ENCODE results near the gene TLR9.

TLR9 gene

DNA sequence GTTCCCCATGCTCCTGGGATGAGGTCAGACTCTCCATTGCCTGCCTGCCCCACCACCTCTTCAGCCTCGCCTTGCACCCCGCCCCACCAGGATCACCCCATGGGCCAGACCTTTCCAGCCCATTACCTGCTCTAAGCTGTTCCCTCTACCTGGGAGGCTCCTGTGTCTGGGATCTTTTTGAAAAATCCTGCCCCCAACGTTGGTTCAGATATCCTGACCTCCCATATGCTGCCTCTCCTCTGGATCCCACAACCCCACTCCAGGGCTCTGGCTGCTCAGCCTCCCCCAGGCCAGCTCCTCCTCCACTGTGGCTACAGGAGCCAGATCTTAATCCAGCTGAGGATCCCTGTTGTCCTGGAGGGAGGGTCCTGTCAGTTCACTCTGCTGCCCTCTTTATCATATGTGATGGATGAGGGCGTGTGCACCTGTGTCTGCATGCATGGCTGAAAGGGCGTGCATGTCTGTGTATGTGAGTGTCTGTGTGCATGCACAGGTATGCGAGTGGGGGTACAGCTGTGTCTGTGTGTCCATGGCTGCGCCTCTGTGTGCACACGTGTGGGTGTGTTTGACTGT, 49.2 kb downstream of the TLR9 start:
- FAIRE-seq (no peak), DNase-seq (ENCODE audit: insufficient read length, low spot score) (no peak)

DNA sequence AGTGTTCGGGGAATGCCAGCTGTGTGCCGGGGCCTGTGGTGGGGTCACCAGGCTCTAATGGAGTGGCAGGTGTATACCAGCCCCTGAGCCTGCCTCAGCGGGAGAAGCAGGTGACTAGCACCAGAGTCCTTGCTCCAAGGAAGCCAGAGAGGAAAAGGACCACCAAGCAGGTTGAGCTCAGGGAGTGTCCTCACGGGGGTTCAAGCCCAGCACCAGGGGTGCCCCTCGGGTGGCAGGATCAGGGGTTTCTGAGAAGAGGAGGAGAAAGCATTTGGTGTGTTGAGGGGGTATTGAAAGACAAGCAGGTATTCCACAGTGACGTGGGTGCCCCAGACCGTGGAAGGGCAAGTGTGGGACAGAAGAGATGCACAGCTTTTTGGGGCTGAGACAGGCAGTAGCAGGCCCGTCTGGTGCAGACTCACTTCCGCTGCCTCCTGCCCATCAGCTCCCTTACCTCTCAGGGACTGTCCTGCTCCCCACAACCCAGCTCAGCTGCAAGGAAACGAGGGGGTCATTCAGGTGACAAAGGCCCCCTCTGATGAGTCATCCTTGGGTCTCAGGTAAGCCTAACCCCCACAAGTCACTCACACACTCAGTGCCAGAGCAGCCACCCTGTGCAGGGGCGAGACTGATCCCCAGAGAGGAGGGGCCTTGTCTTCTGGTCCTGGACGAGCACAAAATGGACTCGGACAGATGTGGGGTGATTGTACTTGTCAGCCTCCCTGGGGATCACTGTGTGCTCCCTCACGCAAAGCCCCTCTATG, 49.8 kb downstream of the TLR9 start:
- DNase-seq (ENCODE audit: insufficient read length, low spot score) (no peak), FAIRE-seq (no peak)

DNA sequence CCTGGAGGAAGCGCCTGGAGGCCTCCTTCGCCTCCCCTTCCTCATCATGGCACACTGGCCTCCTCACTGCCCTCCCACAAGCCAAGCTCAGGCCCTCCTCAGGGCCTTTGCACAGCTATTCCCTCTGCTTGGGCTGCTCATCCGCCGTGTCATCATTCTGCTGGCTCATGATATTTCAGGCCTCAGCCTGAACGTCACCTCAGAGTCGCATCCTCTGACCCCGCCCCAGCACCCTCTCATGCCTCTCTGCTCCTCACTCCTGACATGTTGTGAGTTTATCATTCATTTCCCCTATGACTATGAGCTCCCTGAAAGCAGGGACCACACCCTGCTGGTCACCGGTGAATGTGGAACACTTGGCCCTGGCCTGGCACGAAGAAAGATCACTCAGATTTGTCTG, 50.5 kb downstream of the TLR9 start:
- FAIRE-seq, result no peak
- no peak for DNase-seq (ENCODE audit: insufficient read length, low spot score)

DNA sequence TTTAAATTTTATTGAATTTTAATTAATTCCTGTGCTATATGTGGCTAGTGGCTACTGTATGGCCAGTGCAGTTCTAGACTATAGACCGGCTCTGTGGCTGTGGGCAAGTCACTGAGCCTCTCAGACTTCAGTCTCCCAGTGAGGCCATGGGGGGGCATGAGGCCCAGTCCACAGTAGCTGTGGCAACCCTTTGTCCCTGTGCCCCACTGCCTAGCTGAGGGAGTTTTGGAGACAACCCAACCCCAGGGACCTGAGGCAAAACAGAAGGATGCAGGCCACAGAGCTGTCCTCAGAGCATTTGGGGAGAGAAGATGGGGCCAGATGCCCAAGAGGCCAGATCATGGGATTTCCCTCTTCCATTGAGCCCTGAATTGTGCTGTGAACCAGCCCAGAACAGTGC, 52.3 kb downstream of the TLR9 start:
- DNase-seq (ENCODE audit: insufficient read length, low spot score), result no peak
- FAIRE-seq, result no peak

DNA sequence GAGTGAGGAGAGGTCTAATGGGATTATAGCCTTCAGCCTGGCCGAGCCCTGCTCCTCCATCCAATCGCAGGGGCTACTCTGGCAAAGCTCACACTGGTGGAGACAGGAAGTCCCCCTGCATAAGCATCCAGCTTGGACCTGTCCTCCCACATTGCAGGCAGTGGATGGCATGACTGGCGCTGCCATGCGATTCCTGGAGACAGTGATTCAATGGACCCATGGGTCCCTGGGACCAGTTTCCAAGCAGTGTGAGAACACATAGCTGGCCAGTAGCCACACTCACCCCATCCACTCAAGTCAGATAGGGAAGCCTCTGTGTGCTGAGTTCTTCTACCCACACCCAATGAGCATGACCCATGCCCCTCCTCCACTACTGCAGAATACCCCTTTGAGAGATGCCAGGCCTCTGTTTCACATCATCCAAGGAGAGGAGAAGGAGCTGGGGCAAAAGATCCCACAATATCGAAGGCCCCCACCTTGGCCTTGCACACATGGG, 53.1 kb downstream of the TLR9 start:
- DNase-seq (ENCODE audit: insufficient read length, low spot score) (no peak), FAIRE-seq (no peak)

DNA sequence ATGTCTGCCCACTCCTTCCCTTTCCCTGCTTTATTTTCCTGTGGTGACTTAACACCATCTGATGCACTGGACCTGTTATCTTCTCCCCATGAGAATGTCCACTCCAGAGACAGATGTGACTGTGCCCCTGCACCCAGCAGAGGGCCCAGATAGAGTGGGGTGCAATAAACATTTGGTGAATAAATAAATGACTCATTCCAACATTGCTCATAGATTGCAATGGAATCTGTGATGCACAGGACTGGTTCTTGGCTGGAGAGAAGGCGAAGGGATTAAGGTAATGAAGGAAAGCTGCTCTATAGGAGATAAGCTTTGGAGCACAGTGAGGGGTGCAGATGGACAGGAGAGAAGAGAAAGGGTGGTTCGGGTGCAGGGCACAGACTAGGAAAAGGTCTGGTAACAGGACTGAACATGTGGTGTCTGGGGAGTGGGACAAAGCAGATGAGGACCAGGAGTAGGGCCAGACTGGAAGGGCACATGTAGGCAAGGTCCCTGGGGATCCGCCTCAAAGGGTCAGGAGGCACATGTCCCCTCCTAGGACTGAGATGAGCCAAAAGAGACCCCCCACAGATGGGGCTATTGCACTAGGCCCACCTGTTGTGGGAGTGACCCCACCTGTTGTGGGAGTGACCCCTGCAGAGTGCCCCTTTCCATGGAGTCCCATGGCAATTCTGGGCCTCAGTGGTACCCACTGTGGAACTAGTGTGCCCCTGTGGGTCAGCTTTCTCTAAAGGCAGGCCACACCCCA, 53.8 kb downstream of the TLR9 start:
- DNase-seq (ENCODE audit: insufficient read length, low spot score) (no peak), FAIRE-seq (no peak)

Measured in GM19239 (cell line).